ENCODE data around the gene CRYGN. TPM values are rescaled to one million over a fixed set of nuclear protein-coding genes. Genes with fewer than 3 reads are reported as not detected.

CRYGN gene
- polyA plus RNA-seq, 1 of the 3 experiments (the other 2 are of a cell fraction): not detected

GRCh38 chr7:151416112-151416940 is 23.6 kb downstream of the CRYGN start:
- Histone ChIP-seq H3K36me3 (replicated peaks in 1 of 2; ENCODE audit: control insufficient read depth in 1 of 2, insufficient read depth in 2 of 2, low read length in 1 of 2) (no peaks in the 10 kb centered on the region), H4K20me1 (ENCODE audit: insufficient read depth) (no peaks in the 10 kb centered on the region), H3K4me3 (ENCODE audit: low read depth in 2 of 2, low read length in 1 of 2) (no peak overlapping the region), H3K27ac (ENCODE audit: low read depth in 2 of 2, low read length in 1 of 2) (no peak overlapping the region), H3K27me3 (ENCODE audit: insufficient read depth) (peaks cover 29% of the 10 kb centered on the region), H3K4me2 (no peak overlapping the region), H3K9ac (no peak overlapping the region), H3K79me2 (ENCODE audit: insufficient read depth) (no peaks in the 10 kb centered on the region), H3K9me2 (no peaks in the 10 kb centered on the region), H3K9me3 (0 out of 2 replicates have a peak, but pooled peaks cover 5% of the 10 kb centered on the region), H3K4me1 (ENCODE audit: control insufficient read depth in 1 of 2, insufficient read depth in 2 of 2, low read depth in 1 of 2, low read length in 1 of 2) (peaks cover 0 to 2% of the 10 kb centered on the region in 2 experiments; a peak in 1 of 4 replicates), H2AFZ (ENCODE audit: low read depth) (no peak overlapping the region), H3F3A (replicated peaks; ENCODE audit: insufficient read depth) (no peaks in the 10 kb centered on the region)
- ChIA-PET CTCF (interaction anchor here (1.2 to 1.4 kb wide), 2 partner anchors 21 to 32 kb away, joined by 3 to 5 read pairs; no protein-coding TSS in a partner anchor), POLR2A (no interaction called here)
- TF ChIP-seq PBX3 (IDR thresholded peaks at IDR 0.05) (no peak), RCOR1 (IDR thresholded peaks at IDR 0.05; ENCODE audit: low read length) (no peak), RAD21 (IDR thresholded peaks at IDR 0.05; ENCODE audit: low read length) (no peak), NRF1 (IDR thresholded peaks at IDR 0.05; ENCODE audit: low read depth, low read length) (no peak), FOXM1 (IDR thresholded peaks at IDR 0.05; ENCODE audit: low read depth) (no peak), JUND (IDR thresholded peaks at IDR 0.05) (no peak), TCF12 (IDR thresholded peaks at IDR 0.05) (no peak), ELF1 (IDR thresholded peaks at IDR 0.05) (no peak), SMC3 (IDR thresholded peaks at IDR 0.05; ENCODE audit: low read depth, low read length) (no peak), EZH2phosphoT487 (IDR thresholded peaks at IDR 0.05; ENCODE audit: borderline replicate concordance, low read depth) (no peak), CHD2 (IDR thresholded peaks at IDR 0.05; ENCODE audit: low read length, partially characterized antibody) (no peak), YY1 (IDR thresholded peaks at IDR 0.05; ENCODE audit: low read depth) (no peak), POLR2AphosphoS5 (IDR thresholded peaks at IDR 0.05; ENCODE audit: low read depth, low read length) (no peak), TAF1 (IDR thresholded peaks at IDR 0.05; ENCODE audit: borderline replicate concordance, low read depth, low read length) (no peak), RXRA (IDR thresholded peaks at IDR 0.05; ENCODE audit: borderline replicate concordance, low read depth) (no peak), GATA2 (CRISPR knock-in tag; IDR thresholded peaks at IDR 0.05) (no peak), TEAD4 (IDR thresholded peaks at IDR 0.05; ENCODE audit: borderline replicate concordance, insufficient read depth) (no peak), USF1 (IDR thresholded peaks at IDR 0.05; ENCODE audit: borderline replicate concordance, low read depth) (no peak), FOXJ3 (CRISPR knock-in tag; IDR thresholded peaks at IDR 0.05) (no peak), GABPA (IDR thresholded peaks at IDR 0.05; ENCODE audit: low read depth) (no peak)
- WGBS (ENCODE audit: low lambda C conversion rate): 83% methylated on average over 10 of the region's 10 CpGs
- DNase-seq: no peak

Data from SK-N-SH (cell line).